Measurements from ENCODE around the gene OTUD6A.
"Not testable (repeated sequence)": the region's sequence is repeated elsewhere in the genome, so short reads cannot be mapped to it uniquely, and the experiment has no call there.

DNA sequence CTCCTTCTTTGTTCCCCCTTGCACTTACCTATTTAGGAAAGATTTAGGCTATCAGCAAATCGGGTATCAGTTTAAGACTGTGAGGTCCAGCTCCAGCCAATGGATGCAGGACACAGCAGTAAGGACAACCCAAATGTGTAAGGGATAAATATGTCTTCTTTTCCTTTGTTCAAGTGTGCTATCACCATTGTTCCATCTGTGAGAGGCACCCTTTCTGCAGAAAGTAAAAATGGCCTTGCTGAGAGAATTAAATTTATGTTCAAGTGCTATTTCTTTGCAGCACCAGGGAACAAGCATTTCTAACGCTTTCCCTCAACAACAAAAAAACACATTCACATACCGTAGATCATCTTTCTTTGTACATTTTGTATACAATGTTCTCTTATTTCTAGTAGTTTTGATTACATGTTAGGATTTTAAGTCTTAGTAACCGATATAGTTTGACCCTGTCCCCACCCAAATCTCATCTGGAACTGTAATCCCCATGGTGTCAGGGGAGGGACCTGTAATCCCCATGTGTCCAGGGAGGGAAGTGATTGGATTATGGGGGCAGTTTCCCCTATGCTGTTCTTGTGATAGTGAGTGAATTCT lies 49.3 kb downstream of the OTUD6A start:
- TF ChIP-seq, protein P1, sequence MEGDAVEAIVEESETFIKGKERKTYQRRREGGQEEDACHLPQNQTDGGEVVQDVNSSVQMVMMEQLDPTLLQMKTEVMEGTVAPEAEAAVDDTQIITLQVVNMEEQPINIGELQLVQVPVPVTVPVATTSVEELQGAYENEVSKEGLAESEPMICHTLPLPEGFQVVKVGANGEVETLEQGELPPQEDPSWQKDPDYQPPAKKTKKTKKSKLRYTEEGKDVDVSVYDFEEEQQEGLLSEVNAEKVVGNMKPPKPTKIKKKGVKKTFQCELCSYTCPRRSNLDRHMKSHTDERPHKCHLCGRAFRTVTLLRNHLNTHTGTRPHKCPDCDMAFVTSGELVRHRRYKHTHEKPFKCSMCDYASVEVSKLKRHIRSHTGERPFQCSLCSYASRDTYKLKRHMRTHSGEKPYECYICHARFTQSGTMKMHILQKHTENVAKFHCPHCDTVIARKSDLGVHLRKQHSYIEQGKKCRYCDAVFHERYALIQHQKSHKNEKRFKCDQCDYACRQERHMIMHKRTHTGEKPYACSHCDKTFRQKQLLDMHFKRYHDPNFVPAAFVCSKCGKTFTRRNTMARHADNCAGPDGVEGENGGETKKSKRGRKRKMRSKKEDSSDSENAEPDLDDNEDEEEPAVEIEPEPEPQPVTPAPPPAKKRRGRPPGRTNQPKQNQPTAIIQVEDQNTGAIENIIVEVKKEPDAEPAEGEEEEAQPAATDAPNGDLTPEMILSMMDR (IDR thresholded peaks at IDR 0.05; ENCODE audit: low read depth, low read length) = not testable (repeated sequence)
- not testable (repeated sequence) for TF ChIP-seq EZH2phosphoT487 (IDR thresholded peaks at IDR 0.05; ENCODE audit: low read depth)
